Peyer's patch (tissue), 4 donors: ENCODE data around the gene ENSA.

Experiments used
- POLR2A ChIP-seq, 2 donors: fragments of 450-650 bp; IDR thresholded peaks; one replicate each; pipeline ENCODE4 v1.5.1; 2017; ENCODE audit warnings: antibody characterized with exemption in 2 of 2, mild to moderate bottlenecking in 2 of 2, moderate library complexity in 2 of 2
- TF ChIP-seq, protein P1 (sequence below), 6 experiments: fragments of 450-650 bp in 4 of 6; fragments of 200-600 bp in 2 of 6; sonication (generic) in 1 of 6; IDR thresholded peaks; one replicate each; pipeline ENCODE4 v1.5.1; 2017 to 2019; ENCODE audit warnings: antibody characterized with exemption in 6 of 6, mild to moderate bottlenecking in 3 of 6, moderate library complexity in 1 of 6

DNA sequence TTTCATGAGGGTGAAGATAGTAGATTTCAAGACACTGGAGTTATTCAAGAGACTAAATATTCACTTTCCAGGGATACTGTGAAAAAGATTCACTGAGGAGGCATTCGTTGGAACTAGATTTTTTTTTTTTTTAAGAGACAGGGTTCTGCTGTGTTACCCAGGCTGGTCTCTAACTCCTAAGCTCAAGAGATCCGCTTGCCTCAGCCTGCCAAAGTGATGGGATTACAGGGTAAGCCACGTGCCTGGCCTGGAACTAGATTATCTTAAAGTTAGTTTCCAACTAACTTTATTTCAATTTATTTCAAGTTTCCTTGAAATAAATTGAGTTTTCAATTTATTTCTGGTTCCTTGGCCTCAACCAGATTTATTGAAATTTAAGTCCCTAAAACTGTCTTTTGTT is 25.7 kb downstream of the ENSA start:
- TF ChIP-seq, protein P1, sequence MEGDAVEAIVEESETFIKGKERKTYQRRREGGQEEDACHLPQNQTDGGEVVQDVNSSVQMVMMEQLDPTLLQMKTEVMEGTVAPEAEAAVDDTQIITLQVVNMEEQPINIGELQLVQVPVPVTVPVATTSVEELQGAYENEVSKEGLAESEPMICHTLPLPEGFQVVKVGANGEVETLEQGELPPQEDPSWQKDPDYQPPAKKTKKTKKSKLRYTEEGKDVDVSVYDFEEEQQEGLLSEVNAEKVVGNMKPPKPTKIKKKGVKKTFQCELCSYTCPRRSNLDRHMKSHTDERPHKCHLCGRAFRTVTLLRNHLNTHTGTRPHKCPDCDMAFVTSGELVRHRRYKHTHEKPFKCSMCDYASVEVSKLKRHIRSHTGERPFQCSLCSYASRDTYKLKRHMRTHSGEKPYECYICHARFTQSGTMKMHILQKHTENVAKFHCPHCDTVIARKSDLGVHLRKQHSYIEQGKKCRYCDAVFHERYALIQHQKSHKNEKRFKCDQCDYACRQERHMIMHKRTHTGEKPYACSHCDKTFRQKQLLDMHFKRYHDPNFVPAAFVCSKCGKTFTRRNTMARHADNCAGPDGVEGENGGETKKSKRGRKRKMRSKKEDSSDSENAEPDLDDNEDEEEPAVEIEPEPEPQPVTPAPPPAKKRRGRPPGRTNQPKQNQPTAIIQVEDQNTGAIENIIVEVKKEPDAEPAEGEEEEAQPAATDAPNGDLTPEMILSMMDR (IDR thresholded peaks at IDR 0.05) = no peak
- TF ChIP-seq POLR2A (IDR thresholded peaks at IDR 0.05) = no peak
